Neural progenitor cell (in vitro differentiated cells): ENCODE data around the gene PPP1R3G.

Experiments used
- EZH2 ChIP-seq: fragments of 200-600 bp; sonication (generic); IDR thresholded peaks from 2 replicates; pipeline ENCODE4 v1.6.1; 2017; ENCODE audit warnings: antibody characterized with exemption, mild to moderate bottlenecking, moderate library complexity
- EZH2phosphoT487 ChIP-seq: fragments of 200-600 bp; sonication (generic); IDR thresholded peaks from 2 replicates; pipeline ENCODE4 v1.6.1; 2017; ENCODE audit warnings: antibody characterized with exemption
- TF ChIP-seq, protein P1 (sequence below): fragments of 200-600 bp; sonication (generic); IDR thresholded peaks from 2 replicates; pipeline ENCODE4 v1.5.1; 2017; ENCODE audit warnings: antibody characterized with exemption, mild to moderate bottlenecking

DNA sequence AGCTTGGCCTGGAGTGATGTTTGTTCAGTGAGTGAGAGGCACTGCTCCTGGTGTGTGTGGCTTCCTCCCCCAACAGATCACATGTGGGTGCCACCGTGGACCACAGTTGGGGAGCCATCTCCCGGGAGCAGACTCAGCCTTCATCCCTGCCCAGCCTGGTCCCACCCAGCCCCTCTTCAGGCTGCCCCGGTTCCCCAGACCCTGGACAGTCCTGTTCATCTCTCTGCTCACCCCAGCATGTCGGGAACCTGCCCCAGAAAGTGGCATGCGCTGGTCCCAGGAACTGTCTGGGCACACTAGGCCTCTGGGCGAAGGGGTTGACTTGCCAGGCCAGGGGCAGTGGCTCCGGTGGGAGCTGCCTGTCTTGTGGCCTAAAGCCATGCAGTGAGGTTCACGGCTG lies 21.5 kb upstream of the PPP1R3G start:
- TF ChIP-seq, protein P1, sequence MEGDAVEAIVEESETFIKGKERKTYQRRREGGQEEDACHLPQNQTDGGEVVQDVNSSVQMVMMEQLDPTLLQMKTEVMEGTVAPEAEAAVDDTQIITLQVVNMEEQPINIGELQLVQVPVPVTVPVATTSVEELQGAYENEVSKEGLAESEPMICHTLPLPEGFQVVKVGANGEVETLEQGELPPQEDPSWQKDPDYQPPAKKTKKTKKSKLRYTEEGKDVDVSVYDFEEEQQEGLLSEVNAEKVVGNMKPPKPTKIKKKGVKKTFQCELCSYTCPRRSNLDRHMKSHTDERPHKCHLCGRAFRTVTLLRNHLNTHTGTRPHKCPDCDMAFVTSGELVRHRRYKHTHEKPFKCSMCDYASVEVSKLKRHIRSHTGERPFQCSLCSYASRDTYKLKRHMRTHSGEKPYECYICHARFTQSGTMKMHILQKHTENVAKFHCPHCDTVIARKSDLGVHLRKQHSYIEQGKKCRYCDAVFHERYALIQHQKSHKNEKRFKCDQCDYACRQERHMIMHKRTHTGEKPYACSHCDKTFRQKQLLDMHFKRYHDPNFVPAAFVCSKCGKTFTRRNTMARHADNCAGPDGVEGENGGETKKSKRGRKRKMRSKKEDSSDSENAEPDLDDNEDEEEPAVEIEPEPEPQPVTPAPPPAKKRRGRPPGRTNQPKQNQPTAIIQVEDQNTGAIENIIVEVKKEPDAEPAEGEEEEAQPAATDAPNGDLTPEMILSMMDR = no peak
- TF ChIP-seq EZH2 = no peak
- TF ChIP-seq EZH2phosphoT487 = no peak
